Measurements from ENCODE around the gene CCDC197. TPM values are rescaled to one million over a fixed set of nuclear protein-coding genes. Genes with fewer than 3 reads are reported as not detected.

CCDC197 gene
- polyA plus RNA-seq, 6 donors from 2014 or later = not detected

- no peak for ATAC-seq (ENCODE audit: low read depth in 2 of 2)
- H3K4me3 Mint-ChIP-seq = no peak overlapping the region
- no peaks in the 10 kb centered on the region for H3K36me3 Mint-ChIP-seq
- no peak overlapping the region for H3K27ac Mint-ChIP-seq
- H3K4me1 Mint-ChIP-seq = no peaks in the 10 kb centered on the region
- no peak for DNase-seq
- H3K9me3 Mint-ChIP-seq = peaks cover 0 to 2% (median 0%) of the 10 kb centered on the region in 7 donors
- H3K27me3 Mint-ChIP-seq = peaks cover 21 to 72% (median 72%) of the 10 kb centered on the region in 3 donors
Measured at GRCh38 chr14:94019329-94019728, 22.2 kb downstream of the CCDC197 start.

DNA sequence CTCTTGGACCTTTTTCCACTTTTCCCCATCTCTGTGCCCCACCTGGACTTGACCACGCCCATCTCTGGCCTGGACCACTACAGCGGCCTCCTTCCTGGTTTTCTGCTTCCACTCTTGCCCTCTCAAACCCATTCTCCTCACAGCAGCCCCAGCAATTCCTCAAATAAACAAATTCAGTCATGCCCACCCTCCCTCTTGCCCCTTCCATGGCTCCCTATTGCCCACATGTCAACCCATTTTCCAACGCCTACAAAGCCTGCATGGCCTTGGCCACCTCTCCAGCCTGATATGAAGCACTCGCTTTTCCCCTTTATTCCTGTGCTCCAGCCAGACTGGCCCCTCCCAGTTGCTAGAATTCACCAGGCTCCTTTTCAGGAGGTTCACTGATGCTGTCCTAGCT, 23.2 kb downstream of the CCDC197 start:
- H3K4me1 Mint-ChIP-seq = no peaks in the 10 kb centered on the region
- H3K27me3 Mint-ChIP-seq = peaks cover 23 to 75% (median 72%) of the 10 kb centered on the region in 3 donors
- peaks cover 0 to 2% (median 0%) of the 10 kb centered on the region in 7 donors for H3K9me3 Mint-ChIP-seq
- H3K4me3 Mint-ChIP-seq = no peak overlapping the region
- DNase-seq (no peak), ATAC-seq (ENCODE audit: low read depth in 2 of 2) (no peak)
- no peaks in the 10 kb centered on the region for H3K36me3 Mint-ChIP-seq
- no peak overlapping the region for H3K27ac Mint-ChIP-seq

- H3K36me3 Mint-ChIP-seq = no peaks in the 10 kb centered on the region
- ATAC-seq (ENCODE audit: low read depth in 2 of 2) (no peak), DNase-seq (no peak)
- H3K27ac Mint-ChIP-seq = peak overlapping the region in 1 of 6 donors; percentile 1
- H3K4me3 Mint-ChIP-seq = no peak overlapping the region
- peaks cover 25 to 77% (median 72%) of the 10 kb centered on the region in 3 donors for H3K27me3 Mint-ChIP-seq
- peaks cover 0 to under 1% (median 0%) of the 10 kb centered on the region in 7 donors for H3K9me3 Mint-ChIP-seq
- H3K4me1 Mint-ChIP-seq = peaks cover 3 to 5% (median 3%) of the 10 kb centered on the region in 3 donors
Measured at GRCh38 chr14:94021001-94021400, 23.9 kb downstream of the CCDC197 start.

GRCh38 chr14:94021416-94022157, 24.5 kb downstream of the CCDC197 start:
- no peaks in the 10 kb centered on the region for H3K36me3 Mint-ChIP-seq
- ATAC-seq (ENCODE audit: low read depth in 2 of 2) (no peak), DNase-seq (no peak)
- peaks cover 28 to 77% (median 69%) of the 10 kb centered on the region in 3 donors for H3K27me3 Mint-ChIP-seq
- peaks cover 5 to 6% (median 5%) of the 10 kb centered on the region in 3 donors for H3K4me1 Mint-ChIP-seq
- no peak overlapping the region for H3K27ac Mint-ChIP-seq
- no peaks in the 10 kb centered on the region for H3K9me3 Mint-ChIP-seq
- H3K4me3 Mint-ChIP-seq = no peak overlapping the region

- H3K36me3 Mint-ChIP-seq = no peaks in the 10 kb centered on the region
- peaks cover 20 to 71% (median 59%) of the 10 kb centered on the region in 3 donors for H3K27me3 Mint-ChIP-seq
- DNase-seq (no peak), ATAC-seq (ENCODE audit: low read depth in 2 of 2) (no peak)
- H3K4me1 Mint-ChIP-seq = peaks cover 5 to 6% (median 5%) of the 10 kb centered on the region in 3 donors
- H3K9me3 Mint-ChIP-seq = no peaks in the 10 kb centered on the region
- no peak overlapping the region for H3K4me3 Mint-ChIP-seq
- peak overlapping the region in 1 of 6 donors; percentile 72 for H3K27ac Mint-ChIP-seq
Measured at GRCh38 chr14:94022532-94023411, 25.7 kb downstream of the CCDC197 start.

DNA sequence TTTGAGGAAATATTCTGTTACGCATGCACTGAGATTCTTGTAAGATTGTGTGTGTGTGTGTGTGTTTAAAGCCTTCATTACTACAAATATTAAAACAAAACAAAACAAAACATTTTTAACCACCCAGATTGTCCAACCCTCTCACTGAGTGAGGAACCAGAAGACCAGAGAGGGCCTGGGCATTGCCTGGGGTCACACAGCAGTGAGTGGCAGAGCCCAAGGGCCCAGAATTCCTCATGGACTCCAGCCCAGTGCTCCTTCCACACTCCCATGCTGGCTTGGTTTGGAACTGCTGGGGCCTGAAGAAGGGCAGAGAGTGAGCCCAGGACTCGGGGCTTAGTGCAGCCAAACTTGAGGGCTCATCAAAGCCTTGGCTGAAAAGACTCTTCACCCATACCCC, 27.4 kb downstream of the CCDC197 start:
- Mint-ChIP-seq H3K27me3 (peaks cover 17 to 66% (median 51%) of the 10 kb centered on the region in 3 donors), H3K9me3 (no peaks in the 10 kb centered on the region), H3K27ac (no peak overlapping the region), H3K4me3 (peak overlapping the region in 1 of 8 donors; percentile 5), H3K36me3 (no peaks in the 10 kb centered on the region), H3K4me1 (peaks cover 5 to 11% (median 9%) of the 10 kb centered on the region in 3 donors)
- DNase-seq (no peak), ATAC-seq (ENCODE audit: low read depth in 2 of 2) (no peak)

DNA sequence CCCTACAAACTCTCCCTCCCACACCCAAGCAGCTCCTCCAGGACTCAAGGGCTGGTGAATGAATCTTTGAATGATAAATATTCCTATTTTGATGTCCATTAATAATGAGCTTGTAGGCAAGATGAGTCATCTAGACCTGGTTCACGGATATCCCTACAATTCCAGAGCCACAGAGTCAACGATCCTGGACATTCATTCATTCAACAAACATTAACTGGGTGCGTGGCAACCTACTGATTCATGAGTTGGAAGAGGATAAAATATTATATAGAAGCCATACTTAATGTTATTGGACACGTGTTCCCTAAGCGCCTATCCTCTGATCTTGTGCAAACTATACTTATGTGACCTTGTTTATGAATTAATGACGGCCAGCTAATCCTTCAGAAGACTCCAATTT, 28.6 kb downstream of the CCDC197 start:
- Mint-ChIP-seq H3K4me3 (peak overlapping the region; percentile 68 to 91 (median 84)), H3K4me1 (peaks cover 5 to 11% (median 9%) of the 10 kb centered on the region in 3 donors), H3K27me3 (peaks cover 21 to 67% (median 48%) of the 10 kb centered on the region in 3 donors), H3K9me3 (no peaks in the 10 kb centered on the region), H3K27ac (peak overlapping the region in 1 of 6 donors; percentile 23), H3K36me3 (no peaks in the 10 kb centered on the region)
- DNase-seq = no peak
- ATAC-seq (ENCODE audit: low read depth in 2 of 2) = no peak

DNA sequence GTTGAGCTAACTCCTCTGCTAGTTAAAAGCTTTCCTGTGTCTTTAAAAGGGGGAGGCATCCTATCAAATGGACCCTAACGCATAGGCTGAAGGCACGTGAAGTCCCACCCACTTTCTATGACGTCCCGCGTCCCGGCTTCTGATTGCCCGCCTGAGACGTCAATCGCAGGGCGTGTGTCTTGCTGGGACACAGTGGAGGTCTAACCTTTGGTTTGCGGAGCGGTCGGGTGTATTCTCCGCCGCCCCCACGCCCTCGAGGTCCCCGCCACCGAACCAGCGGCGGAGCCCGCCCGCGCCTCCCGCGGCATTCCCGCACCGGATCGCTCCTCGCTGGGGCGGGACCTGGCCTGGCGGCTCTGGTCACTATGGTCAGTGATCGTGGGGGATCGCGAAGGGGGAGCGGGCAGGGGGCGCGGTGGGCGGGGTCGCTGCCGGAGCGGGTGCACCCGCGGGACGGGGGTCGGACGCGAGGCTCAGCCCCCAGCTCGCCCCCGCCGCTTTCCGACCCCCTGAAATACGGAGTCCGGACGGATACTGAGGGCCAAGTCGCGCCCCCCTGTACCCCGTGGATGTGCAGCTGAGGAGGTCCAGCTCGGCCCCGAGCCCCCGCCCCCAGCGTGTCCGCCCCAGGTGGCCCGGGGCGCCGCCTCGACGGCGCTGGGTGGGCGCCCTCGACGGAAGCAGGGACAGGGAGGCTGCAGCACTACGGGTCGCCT, 29.2 kb downstream of the CCDC197 start, which contains the start of gene OTUB2:
TSS of gene OTUB2 (plus strand) at position 168 of the 716 bp plus-strand sequence. CDS start at position 366, 198 bp downstream.
- ATAC-seq (ENCODE audit: low read depth in 2 of 2) (peak; percentile 100), DNase-seq (peak; percentile 93)
- H3K27me3 Mint-ChIP-seq = peaks cover 21 to 61% (median 42%) of the 10 kb centered on the region in 3 donors
- peak within 1 kb of the TSS; percentile 68 to 91 (median 84) for H3K4me3 Mint-ChIP-seq
- H3K36me3 Mint-ChIP-seq = no peaks in the 10 kb centered on the region
- no peaks in the 10 kb centered on the region for H3K9me3 Mint-ChIP-seq
- H3K27ac Mint-ChIP-seq = peak within 1 kb of the TSS in 1 of 6 donors; percentile 23
- H3K4me1 Mint-ChIP-seq = peaks cover 5 to 11% (median 9%) of the 10 kb centered on the region in 3 donors

- ATAC-seq (ENCODE audit: low read depth in 2 of 2) = no peak
- H3K4me3 Mint-ChIP-seq = peak overlapping the region; percentile 21 to 80 (median 72)
- peaks cover 21 to 57% (median 39%) of the 10 kb centered on the region in 3 donors for H3K27me3 Mint-ChIP-seq
- no peak for DNase-seq
- H3K4me1 Mint-ChIP-seq = peaks cover 5 to 11% (median 9%) of the 10 kb centered on the region in 3 donors
- H3K9me3 Mint-ChIP-seq = no peaks in the 10 kb centered on the region
- H3K36me3 Mint-ChIP-seq = no peaks in the 10 kb centered on the region
- no peak overlapping the region for H3K27ac Mint-ChIP-seq
Measured at GRCh38 chr14:94026889-94027469, 29.9 kb downstream of the CCDC197 start.

DNA sequence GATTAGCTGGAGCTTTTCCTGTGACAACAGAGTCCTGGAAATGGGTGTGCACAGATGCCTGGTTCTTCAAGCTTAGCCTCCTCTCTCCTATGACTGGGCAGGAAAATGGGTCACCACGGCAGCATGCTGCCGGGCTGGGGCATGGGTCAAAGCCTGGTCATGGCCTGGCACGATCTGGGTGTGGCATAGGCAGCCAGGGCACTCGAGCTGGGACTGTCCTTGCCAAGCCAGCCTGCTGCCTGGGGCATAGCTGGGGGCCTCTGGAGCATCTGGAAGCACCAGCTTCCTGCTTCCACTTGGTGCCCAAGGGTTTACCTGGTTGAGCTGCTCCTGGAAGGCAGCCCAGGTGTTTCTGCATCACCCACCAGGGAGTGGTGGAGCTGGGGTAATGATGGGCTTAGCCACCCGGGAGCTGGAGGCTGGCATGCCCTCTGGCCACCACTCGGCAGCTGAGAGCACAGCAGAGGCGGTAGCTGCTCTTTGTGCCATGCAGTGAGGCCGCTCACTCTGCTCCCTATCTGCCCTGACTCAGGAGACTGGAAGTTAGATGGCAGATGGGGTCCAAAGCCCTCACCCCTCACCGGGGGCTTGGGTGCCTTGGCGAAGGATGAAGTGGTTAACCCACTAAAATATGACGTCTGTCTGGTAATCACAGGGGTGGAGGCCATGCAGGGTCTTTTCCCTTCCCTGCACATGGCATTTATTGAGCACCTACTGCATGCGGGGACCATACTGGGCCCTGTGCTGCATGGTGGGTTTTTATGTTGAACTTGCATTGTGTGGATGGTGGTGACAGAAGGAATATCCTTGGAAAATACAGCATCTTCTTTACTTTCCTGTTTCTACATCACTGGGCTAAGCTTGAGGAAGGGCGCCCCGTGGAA, 30.7 kb downstream of the CCDC197 start:
- DNase-seq = no peak
- H3K4me3 Mint-ChIP-seq = peak overlapping the region; percentile 21 to 76 (median 66)
- H3K4me1 Mint-ChIP-seq = peaks cover 5 to 11% (median 9%) of the 10 kb centered on the region in 3 donors
- H3K9me3 Mint-ChIP-seq = no peaks in the 10 kb centered on the region
- no peak for ATAC-seq (ENCODE audit: low read depth in 2 of 2)
- no peaks in the 10 kb centered on the region for H3K36me3 Mint-ChIP-seq
- peaks cover 21 to 49% (median 31%) of the 10 kb centered on the region in 3 donors for H3K27me3 Mint-ChIP-seq
- H3K27ac Mint-ChIP-seq = peak overlapping the region in 2 of 6 donors; percentile 4 to 65

GRCh38 chr14:94028450-94028826, 31.3 kb downstream of the CCDC197 start:
- Mint-ChIP-seq H3K4me3 (peak overlapping the region in 5 of 8 donors; percentile 21 to 73 (median 47)), H3K9me3 (no peaks in the 10 kb centered on the region), H3K27me3 (peaks cover 18 to 43% (median 25%) of the 10 kb centered on the region in 3 donors), H3K4me1 (peaks cover 5 to 11% (median 9%) of the 10 kb centered on the region in 3 donors), H3K27ac (peak overlapping the region in 1 of 6 donors; percentile 48), H3K36me3 (no peaks in the 10 kb centered on the region)
- DNase-seq = no peak
- ATAC-seq (ENCODE audit: low read depth in 2 of 2) = no peak

GRCh38 chr14:94029265-94029664, 32.2 kb downstream of the CCDC197 start:
- ATAC-seq (ENCODE audit: low read depth in 2 of 2) (no peak), DNase-seq (no peak)
- H3K4me1 Mint-ChIP-seq = peaks cover 5 to 11% (median 9%) of the 10 kb centered on the region in 3 donors
- H3K9me3 Mint-ChIP-seq = no peaks in the 10 kb centered on the region
- no peak overlapping the region for H3K27ac Mint-ChIP-seq
- no peaks in the 10 kb centered on the region for H3K36me3 Mint-ChIP-seq
- H3K27me3 Mint-ChIP-seq = peaks cover 13 to 34% (median 17%) of the 10 kb centered on the region in 3 donors
- H3K4me3 Mint-ChIP-seq = peak overlapping the region in 2 of 8 donors; percentile 28 to 59
